ENCODE measurements around the gene FEZF2. TPM values are rescaled to one million over a fixed set of nuclear protein-coding genes. Genes with fewer than 3 reads are reported as not detected.

FEZF2 gene
- total and polyA plus RNA-seq, 2 experiments from 2014 or later = not detected

DNA sequence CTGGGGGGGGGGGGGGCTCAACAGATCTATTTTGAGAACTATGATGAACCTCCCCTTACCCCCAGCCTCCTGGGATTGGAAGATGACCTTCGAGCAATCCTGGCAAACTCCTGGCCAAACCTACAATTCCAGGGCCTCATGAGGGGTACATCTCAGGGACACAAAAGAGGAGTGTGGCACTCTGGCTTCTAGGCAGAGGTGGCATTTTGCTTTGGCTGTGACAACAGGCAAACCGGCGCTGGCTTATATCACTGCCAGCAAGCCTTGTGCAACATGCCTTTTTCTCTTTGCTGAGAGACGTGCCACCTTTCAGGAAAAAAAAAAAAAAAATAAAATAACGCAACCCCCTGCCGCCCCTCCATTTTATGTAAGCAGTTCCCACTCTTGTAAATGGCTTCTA, 31.8 kb upstream of the FEZF2 start:
- Histone ChIP-seq H3K4me1 (ENCODE audit: insufficient read depth) (no peaks in the 10 kb centered on the region), H3K9me2 (replicated peaks; ENCODE audit: insufficient read depth) (no peaks in the 10 kb centered on the region), H3K9me3 (ENCODE audit: low read depth) (no peaks in the 10 kb centered on the region), H3K4me2 (no peak overlapping the region), H3K36me3 (replicated peaks; ENCODE audit: insufficient read depth, low read depth) (no peaks in the 10 kb centered on the region), H2AFZ (no peak overlapping the region), H4K20me1 (ENCODE audit: insufficient read depth, poor library complexity, severe bottlenecking) (no peaks in the 10 kb centered on the region), H3K27ac (no peak overlapping the region), H3K27me3 (peaks cover 13% of the 10 kb centered on the region), H3K4me3 (no peak overlapping the region), H3K79me2 (no peaks in the 10 kb centered on the region)
- 92% methylated on average over 6 of the region's 6 CpGs for WGBS (ENCODE audit: low lambda C conversion rate, missing lambda C conversion rate)
- DNase-seq (ENCODE audit: low spot score) = no peak
- no peak for TF ChIP-seq EZH2 (IDR thresholded peaks at IDR 0.05; ENCODE audit: borderline replicate concordance)
- TF ChIP-seq EZH2phosphoT487 (IDR thresholded peaks at IDR 0.05; ENCODE audit: low read depth, severe bottlenecking, unreplicated experiment) = no peak
- TF ChIP-seq, protein P1, sequence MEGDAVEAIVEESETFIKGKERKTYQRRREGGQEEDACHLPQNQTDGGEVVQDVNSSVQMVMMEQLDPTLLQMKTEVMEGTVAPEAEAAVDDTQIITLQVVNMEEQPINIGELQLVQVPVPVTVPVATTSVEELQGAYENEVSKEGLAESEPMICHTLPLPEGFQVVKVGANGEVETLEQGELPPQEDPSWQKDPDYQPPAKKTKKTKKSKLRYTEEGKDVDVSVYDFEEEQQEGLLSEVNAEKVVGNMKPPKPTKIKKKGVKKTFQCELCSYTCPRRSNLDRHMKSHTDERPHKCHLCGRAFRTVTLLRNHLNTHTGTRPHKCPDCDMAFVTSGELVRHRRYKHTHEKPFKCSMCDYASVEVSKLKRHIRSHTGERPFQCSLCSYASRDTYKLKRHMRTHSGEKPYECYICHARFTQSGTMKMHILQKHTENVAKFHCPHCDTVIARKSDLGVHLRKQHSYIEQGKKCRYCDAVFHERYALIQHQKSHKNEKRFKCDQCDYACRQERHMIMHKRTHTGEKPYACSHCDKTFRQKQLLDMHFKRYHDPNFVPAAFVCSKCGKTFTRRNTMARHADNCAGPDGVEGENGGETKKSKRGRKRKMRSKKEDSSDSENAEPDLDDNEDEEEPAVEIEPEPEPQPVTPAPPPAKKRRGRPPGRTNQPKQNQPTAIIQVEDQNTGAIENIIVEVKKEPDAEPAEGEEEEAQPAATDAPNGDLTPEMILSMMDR (IDR thresholded peaks at IDR 0.05; ENCODE audit: poor library complexity) = no peak

DNA sequence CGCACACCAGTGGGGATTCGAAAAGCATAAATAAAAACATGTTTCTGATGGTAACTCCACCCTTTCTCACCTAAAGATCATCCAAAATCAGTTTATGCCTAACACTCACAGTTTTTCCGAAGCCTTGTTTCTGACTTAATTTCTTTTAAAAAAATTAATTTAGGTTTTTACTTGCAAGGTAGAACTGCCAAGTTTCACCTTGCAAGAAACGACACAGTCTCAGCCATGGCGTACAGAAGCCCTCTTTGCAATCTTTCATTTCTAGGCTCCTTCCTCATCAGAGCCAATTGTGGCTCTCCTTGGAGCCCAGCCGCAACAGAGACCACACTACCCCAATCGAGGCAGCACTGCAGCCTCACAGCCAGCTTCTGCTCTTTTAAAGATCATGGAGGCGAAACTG, 31.0 kb upstream of the FEZF2 start:
- TF ChIP-seq EZH2phosphoT487 (IDR thresholded peaks at IDR 0.05; ENCODE audit: low read depth, severe bottlenecking, unreplicated experiment) (no peak), EZH2 (IDR thresholded peaks at IDR 0.05; ENCODE audit: borderline replicate concordance) (no peak)
- TF ChIP-seq, protein P1 (IDR thresholded peaks at IDR 0.05; ENCODE audit: poor library complexity) = no peak
- Histone ChIP-seq H3K27me3 (peaks cover 13% of the 10 kb centered on the region), H3K27ac (no peak overlapping the region), H3K36me3 (replicated peaks; ENCODE audit: insufficient read depth, low read depth) (no peaks in the 10 kb centered on the region), H3K9me3 (ENCODE audit: low read depth) (no peaks in the 10 kb centered on the region), H4K20me1 (ENCODE audit: insufficient read depth, poor library complexity, severe bottlenecking) (no peaks in the 10 kb centered on the region), H3K4me1 (ENCODE audit: insufficient read depth) (no peaks in the 10 kb centered on the region), H3K4me3 (no peak overlapping the region), H3K4me2 (no peak overlapping the region), H3K9me2 (replicated peaks; ENCODE audit: insufficient read depth) (no peaks in the 10 kb centered on the region), H3K79me2 (no peaks in the 10 kb centered on the region), H2AFZ (no peak overlapping the region)
- DNase-seq (ENCODE audit: low spot score) = no peak
- WGBS (ENCODE audit: low lambda C conversion rate, missing lambda C conversion rate) = 93% methylated on average over 8 of the region's 8 CpGs

DNA sequence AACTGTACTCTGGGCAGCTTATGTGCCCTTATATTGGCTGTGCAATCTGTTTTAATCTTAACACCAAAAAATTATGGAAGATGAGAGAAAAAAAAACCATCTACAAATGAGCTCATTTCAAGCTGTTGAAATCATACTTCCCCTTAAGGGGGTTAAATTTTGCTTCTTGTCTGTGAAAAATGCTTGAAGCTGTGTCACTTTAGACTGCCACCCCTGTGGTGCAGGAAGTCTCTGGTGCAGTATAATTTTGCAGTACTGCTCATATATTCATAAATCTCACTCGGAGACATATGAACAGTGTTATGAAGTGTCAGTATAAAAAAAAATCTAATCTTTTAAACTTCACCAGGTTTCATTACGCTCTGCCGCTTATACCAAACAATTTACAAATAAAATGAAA, 30.4 kb upstream of the FEZF2 start:
- Histone ChIP-seq H3K4me3 (no peak overlapping the region), H3K27me3 (peaks cover 13% of the 10 kb centered on the region), H3K4me1 (ENCODE audit: insufficient read depth) (no peaks in the 10 kb centered on the region), H3K4me2 (no peak overlapping the region), H3K36me3 (replicated peaks; ENCODE audit: insufficient read depth, low read depth) (no peaks in the 10 kb centered on the region), H3K79me2 (no peaks in the 10 kb centered on the region), H3K27ac (no peak overlapping the region), H3K9me3 (ENCODE audit: low read depth) (no peaks in the 10 kb centered on the region), H2AFZ (no peak overlapping the region), H4K20me1 (ENCODE audit: insufficient read depth, poor library complexity, severe bottlenecking) (no peaks in the 10 kb centered on the region), H3K9me2 (replicated peaks; ENCODE audit: insufficient read depth) (no peaks in the 10 kb centered on the region)
- TF ChIP-seq EZH2 (IDR thresholded peaks at IDR 0.05; ENCODE audit: borderline replicate concordance) = no peak
- TF ChIP-seq, protein P1 (IDR thresholded peaks at IDR 0.05; ENCODE audit: poor library complexity) = no peak
- TF ChIP-seq EZH2phosphoT487 (IDR thresholded peaks at IDR 0.05; ENCODE audit: low read depth, severe bottlenecking, unreplicated experiment) = no peak
- DNase-seq (ENCODE audit: low spot score) = no peak
- 95% methylated on average over 3 of the region's 3 CpGs for WGBS (ENCODE audit: low lambda C conversion rate, missing lambda C conversion rate)
